ENCODE measurements around the gene PLCL1. TPM values are rescaled to one million over a fixed set of nuclear protein-coding genes. Genes with fewer than 3 reads are reported as not detected.

The PLCL1 gene
- total RNA-seq, 1 donor from 2014 or later, result 13.6 TPM

DNA sequence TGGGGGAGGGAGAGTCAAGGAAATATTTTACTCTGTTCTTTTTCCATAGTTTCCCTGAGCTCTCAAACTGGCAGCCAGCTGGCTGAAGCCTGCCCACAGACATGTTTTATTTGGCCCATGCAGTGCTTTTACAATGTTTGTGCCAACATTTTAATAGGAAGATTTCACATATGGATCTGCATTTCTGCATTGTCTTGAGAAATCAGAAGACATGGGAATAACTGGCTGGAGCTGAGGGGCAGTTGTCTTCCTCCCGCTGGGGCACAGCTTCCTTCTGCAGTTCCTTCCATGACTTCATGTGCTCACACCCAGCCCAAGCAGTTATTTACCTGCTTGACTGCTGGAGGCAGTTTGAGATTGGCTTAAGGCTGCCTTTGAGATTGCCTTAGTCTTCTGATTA is 74.4 kb downstream of the PLCL1 start:
- DNase-seq (ENCODE audit: low spot score), result no peak
- H3K27ac Mint-ChIP-seq (ENCODE audit: unreplicated experiment), result peak overlapping the region; percentile 41
- H3K27me3 Mint-ChIP-seq (ENCODE audit: unreplicated experiment), result no peaks in the 10 kb centered on the region

GRCh38 chr2:197879812-197880408 is 75.5 kb downstream of the PLCL1 start:
- H3K4me3 Mint-ChIP-seq (ENCODE audit: unreplicated experiment), result no peak overlapping the region
- TF ChIP-seq, protein P1, sequence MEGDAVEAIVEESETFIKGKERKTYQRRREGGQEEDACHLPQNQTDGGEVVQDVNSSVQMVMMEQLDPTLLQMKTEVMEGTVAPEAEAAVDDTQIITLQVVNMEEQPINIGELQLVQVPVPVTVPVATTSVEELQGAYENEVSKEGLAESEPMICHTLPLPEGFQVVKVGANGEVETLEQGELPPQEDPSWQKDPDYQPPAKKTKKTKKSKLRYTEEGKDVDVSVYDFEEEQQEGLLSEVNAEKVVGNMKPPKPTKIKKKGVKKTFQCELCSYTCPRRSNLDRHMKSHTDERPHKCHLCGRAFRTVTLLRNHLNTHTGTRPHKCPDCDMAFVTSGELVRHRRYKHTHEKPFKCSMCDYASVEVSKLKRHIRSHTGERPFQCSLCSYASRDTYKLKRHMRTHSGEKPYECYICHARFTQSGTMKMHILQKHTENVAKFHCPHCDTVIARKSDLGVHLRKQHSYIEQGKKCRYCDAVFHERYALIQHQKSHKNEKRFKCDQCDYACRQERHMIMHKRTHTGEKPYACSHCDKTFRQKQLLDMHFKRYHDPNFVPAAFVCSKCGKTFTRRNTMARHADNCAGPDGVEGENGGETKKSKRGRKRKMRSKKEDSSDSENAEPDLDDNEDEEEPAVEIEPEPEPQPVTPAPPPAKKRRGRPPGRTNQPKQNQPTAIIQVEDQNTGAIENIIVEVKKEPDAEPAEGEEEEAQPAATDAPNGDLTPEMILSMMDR (IDR thresholded peaks at IDR 0.05; ENCODE audit: unreplicated experiment), result no peak
- H3K27me3 Mint-ChIP-seq (ENCODE audit: unreplicated experiment), result no peaks in the 10 kb centered on the region
- DNase-seq (ENCODE audit: low spot score), result no peak
- no peaks in the 10 kb centered on the region for H3K9me3 Mint-ChIP-seq (ENCODE audit: unreplicated experiment)
- no peaks in the 10 kb centered on the region for H3K36me3 Mint-ChIP-seq (ENCODE audit: low read depth, unreplicated experiment)
- no peak overlapping the region for H3K27ac Mint-ChIP-seq (ENCODE audit: unreplicated experiment)
- peaks cover 27% of the 10 kb centered on the region for H3K4me1 Mint-ChIP-seq (ENCODE audit: unreplicated experiment)

More for the DNA sequence above, 74.4 kb downstream of the PLCL1 start:
- H3K4me1 Mint-ChIP-seq (ENCODE audit: unreplicated experiment), result peaks cover 27% of the 10 kb centered on the region
- no peaks in the 10 kb centered on the region for H3K36me3 Mint-ChIP-seq (ENCODE audit: low read depth, unreplicated experiment)
- TF ChIP-seq, protein P1 (IDR thresholded peaks at IDR 0.05; ENCODE audit: unreplicated experiment), result no peak
- H3K4me3 Mint-ChIP-seq (ENCODE audit: unreplicated experiment), result no peak overlapping the region
- H3K9me3 Mint-ChIP-seq (ENCODE audit: unreplicated experiment), result no peaks in the 10 kb centered on the region

GRCh38 chr2:197883354-197884032 is 79.1 kb downstream of the PLCL1 start:
- no peaks in the 10 kb centered on the region for H3K9me3 Mint-ChIP-seq (ENCODE audit: unreplicated experiment)
- DNase-seq (ENCODE audit: low spot score), result no peak
- H3K4me1 Mint-ChIP-seq (ENCODE audit: unreplicated experiment), result peaks cover 9% of the 10 kb centered on the region
- no peaks in the 10 kb centered on the region for H3K36me3 Mint-ChIP-seq (ENCODE audit: low read depth, unreplicated experiment)
- no peak overlapping the region for H3K4me3 Mint-ChIP-seq (ENCODE audit: unreplicated experiment)
- H3K27ac Mint-ChIP-seq (ENCODE audit: unreplicated experiment), result no peak overlapping the region
- H3K27me3 Mint-ChIP-seq (ENCODE audit: unreplicated experiment), result no peaks in the 10 kb centered on the region
- TF ChIP-seq, protein P1 (IDR thresholded peaks at IDR 0.05; ENCODE audit: unreplicated experiment), result no peak

DNA sequence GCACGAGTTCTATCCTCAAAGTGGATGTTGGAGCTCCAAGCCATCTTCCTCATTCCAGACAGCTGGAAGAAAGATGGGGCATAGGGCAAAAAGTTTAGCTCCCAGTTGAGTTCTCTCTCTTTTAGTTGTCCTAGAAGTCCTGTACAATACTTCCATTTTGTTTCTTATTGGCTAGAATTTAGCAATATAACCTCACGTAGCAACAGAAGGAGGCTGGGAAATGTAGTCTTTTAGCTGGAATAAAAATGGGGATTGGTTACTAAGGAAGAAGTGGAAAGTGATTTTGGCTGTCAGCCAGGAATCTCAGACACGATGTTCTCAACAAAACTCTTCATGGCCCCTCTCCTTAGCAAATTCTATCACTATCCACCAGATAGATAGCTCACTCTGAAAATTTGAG is 79.9 kb downstream of the PLCL1 start:
- Mint-ChIP-seq H3K4me1 (ENCODE audit: unreplicated experiment) (peaks cover 6% of the 10 kb centered on the region), H3K36me3 (ENCODE audit: low read depth, unreplicated experiment) (no peaks in the 10 kb centered on the region), H3K9me3 (ENCODE audit: unreplicated experiment) (no peaks in the 10 kb centered on the region), H3K4me3 (ENCODE audit: unreplicated experiment) (no peak overlapping the region), H3K27me3 (ENCODE audit: unreplicated experiment) (no peaks in the 10 kb centered on the region), H3K27ac (ENCODE audit: unreplicated experiment) (no peak overlapping the region)
- no peak for DNase-seq (ENCODE audit: low spot score)
- TF ChIP-seq, protein P1 (IDR thresholded peaks at IDR 0.05; ENCODE audit: unreplicated experiment), result no peak

GRCh38 chr2:197885126-197885525 is 80.7 kb downstream of the PLCL1 start:
- no peaks in the 10 kb centered on the region for H3K36me3 Mint-ChIP-seq (ENCODE audit: low read depth, unreplicated experiment)
- H3K9me3 Mint-ChIP-seq (ENCODE audit: unreplicated experiment), result no peaks in the 10 kb centered on the region
- peaks cover 6% of the 10 kb centered on the region for H3K4me1 Mint-ChIP-seq (ENCODE audit: unreplicated experiment)
- H3K27me3 Mint-ChIP-seq (ENCODE audit: unreplicated experiment), result no peaks in the 10 kb centered on the region
- no peak overlapping the region for H3K27ac Mint-ChIP-seq (ENCODE audit: unreplicated experiment)
- no peak overlapping the region for H3K4me3 Mint-ChIP-seq (ENCODE audit: unreplicated experiment)
- TF ChIP-seq, protein P1 (IDR thresholded peaks at IDR 0.05; ENCODE audit: unreplicated experiment), result no peak
- no peak for DNase-seq (ENCODE audit: low spot score)
